H54 (cell line): ENCODE results near the gene MKNK1.

ENCODE experiments used
- DNase-seq: peaks from one replicate; pipeline ENCODE4 v3.0.0; 2011; ENCODE audit warnings: low spot score, mixed read lengths; ENCODE audit not compliant: insufficient read length
- FAIRE-seq: peaks from 3 replicates; lab custom pipeline; 2011; peaks lifted over from hg19 to GRCh38; lab: Jason Lieb, UNC
- POLR2A ChIP-seq: IDR thresholded peaks from 2 replicates; pipeline ENCODE4 v1.6.1; 2011; ENCODE audit warnings: low read depth, mild to moderate bottlenecking, low read length

The MKNK1 gene

GRCh38 chr1:46596036-46596435 lies 8.0 kb downstream of the MKNK1 start:
- no peak for TF ChIP-seq POLR2A
- FAIRE-seq (no peak), DNase-seq (no peak)

- no peak for DNase-seq
- FAIRE-seq = no peak
- no peak for TF ChIP-seq POLR2A
These were observed 8.9 kb downstream of the MKNK1 start for GRCh38 chr1:46595127-46595526.

GRCh38 chr1:46594063-46594462 lies 10.0 kb downstream of the MKNK1 start:
- FAIRE-seq = no peak
- no peak for DNase-seq

GRCh38 chr1:46592823-46593222 lies 11.2 kb downstream of the MKNK1 start:
- no peak for DNase-seq
- TF ChIP-seq POLR2A = no peak
- no peak for FAIRE-seq

More at GRCh38 chr1:46594063-46594462, 10.0 kb downstream of the MKNK1 start:
- TF ChIP-seq POLR2A = no peak

- DNase-seq = no peak
- no peak for TF ChIP-seq POLR2A
- no peak for FAIRE-seq
These were observed 14.5 kb downstream of the MKNK1 start for GRCh38 chr1:46589529-46589928.

GRCh38 chr1:46587069-46587468 lies 17.0 kb downstream of the MKNK1 start:
- DNase-seq (no peak), FAIRE-seq (no peak)
- no peak for TF ChIP-seq POLR2A

GRCh38 chr1:46585312-46585938 lies 18.6 kb downstream of the MKNK1 start:
- FAIRE-seq (no peak), DNase-seq (no peak)

GRCh38 chr1:46583494-46583893 lies 20.6 kb downstream of the MKNK1 start:
- no peak for TF ChIP-seq POLR2A
- no peak for DNase-seq
- FAIRE-seq = no peak

More at GRCh38 chr1:46585312-46585938, 18.6 kb downstream of the MKNK1 start:
- TF ChIP-seq POLR2A = no peak

GRCh38 chr1:46582972-46583371 lies 21.1 kb downstream of the MKNK1 start:
- DNase-seq (no peak), FAIRE-seq (no peak)
- no peak for TF ChIP-seq POLR2A

- DNase-seq (no peak), FAIRE-seq (no peak)
- TF ChIP-seq POLR2A = no peak
These were observed 22.2 kb downstream of the MKNK1 start for GRCh38 chr1:46581681-46582455.

GRCh38 chr1:46580140-46580903 lies 23.7 kb downstream of the MKNK1 start:
- no peak for FAIRE-seq
- TF ChIP-seq POLR2A = no peak
- no peak for DNase-seq

GRCh38 chr1:46577671-46578070 lies 26.4 kb downstream of the MKNK1 start:
- no peak for DNase-seq
- FAIRE-seq = no peak
- no peak for TF ChIP-seq POLR2A

- TF ChIP-seq POLR2A = no peak
- FAIRE-seq = no peak
- DNase-seq = no peak
These were observed 27.5 kb downstream of the MKNK1 start for GRCh38 chr1:46576596-46576995.

- DNase-seq (no peak), FAIRE-seq (no peak)
- no peak for TF ChIP-seq POLR2A
These were observed 28.3 kb downstream of the MKNK1 start for GRCh38 chr1:46575778-46576177.
